HEK293T (cell line): ENCODE measurements around the gene UBXN6.

Source experiments
- CTCF ChIA-PET: fragments of 350-600 bp; formaldehyde crosslinking; extraction: SDS; loops from one replicate; lab custom pipeline; 2021; ENCODE audit warnings: antibody characterized with exemption, inconsistent platforms; lab: Yijun Ruan, JAX
- POLR2A ChIA-PET: fragments of 350-600 bp; formaldehyde crosslinking; extraction: SDS; loops from one replicate; lab custom pipeline; 2020; ENCODE audit warnings: antibody characterized with exemption, inconsistent platforms; lab: Yijun Ruan, JAX
- DNase-seq: peaks from one replicate; pipeline ENCODE4 v3.0.0; 2012; ENCODE audit warnings: mixed read lengths; ENCODE audit errors: extremely low spot score
- ARNT ChIP-seq: fragments of 450-650 bp; IDR thresholded peaks from 2 replicates; pipeline ENCODE4 v1.6.1; 2017; ENCODE audit warnings: mild to moderate bottlenecking
- BHLHE40 ChIP-seq: fragments of 450-650 bp; IDR thresholded peaks from 2 replicates; pipeline ENCODE4 v1.6.1; 2016; ENCODE audit warnings: mild to moderate bottlenecking, moderate library complexity, borderline replicate concordance
- CTBP1 ChIP-seq: fragments of 450-650 bp; IDR thresholded peaks from 2 replicates; pipeline ENCODE4 v1.6.1; 2016; ENCODE audit warnings: borderline replicate concordance
- ELF4 ChIP-seq: fragments of 450-650 bp; IDR thresholded peaks from 2 replicates; pipeline ENCODE4 v1.6.1; 2017; ENCODE audit warnings: antibody characterized with exemption
- FOXA1 ChIP-seq: fragments of 450-650 bp; IDR thresholded peaks from 2 replicates; pipeline ENCODE4 v1.6.1; 2016; ENCODE audit warnings: mild to moderate bottlenecking
- FOXK2 ChIP-seq: fragments of 450-650 bp; IDR thresholded peaks from 2 replicates; pipeline ENCODE4 v1.6.1; 2016; ENCODE audit warnings: mild to moderate bottlenecking
- FOXM1 ChIP-seq: fragments of 450-650 bp; IDR thresholded peaks from 2 replicates; pipeline ENCODE4 v1.6.1; 2017; ENCODE audit warnings: mild to moderate bottlenecking, borderline replicate concordance
- HDGF ChIP-seq: fragments of 450-650 bp; IDR thresholded peaks from 2 replicates; pipeline ENCODE4 v1.6.1; 2017; ENCODE audit warnings: antibody characterized with exemption, borderline replicate concordance
- L3MBTL2 ChIP-seq: fragments of 450-650 bp; conservative IDR thresholded peaks from 2 replicates; pipeline ENCODE4 v1.6.1; 2016; ENCODE audit warnings: mild to moderate bottlenecking
- LEF1 ChIP-seq: fragments of 450-650 bp; IDR thresholded peaks from 2 replicates; pipeline ENCODE4 v1.6.1; 2017; ENCODE audit warnings: mild to moderate bottlenecking, borderline replicate concordance
- NFRKB ChIP-seq: fragments of 450-650 bp; IDR thresholded peaks from 2 replicates; pipeline ENCODE4 v1.6.1; 2016; ENCODE audit warnings: mild to moderate bottlenecking, moderate library complexity
- PKNOX1 ChIP-seq: fragments of 450-650 bp; IDR thresholded peaks from 2 replicates; pipeline ENCODE4 v1.6.1; 2016
- SP1 ChIP-seq: fragments of 450-650 bp; IDR thresholded peaks from 2 replicates; pipeline ENCODE4 v1.6.1; 2017
- SUZ12 ChIP-seq: fragments of 450-650 bp; IDR thresholded peaks from 2 replicates; pipeline ENCODE4 v1.6.1; 2016; ENCODE audit warnings: mild to moderate bottlenecking
- TARDBP ChIP-seq: fragments of 450-650 bp; IDR thresholded peaks from 2 replicates; pipeline ENCODE4 v1.6.1; 2016
- ZNF384 ChIP-seq: fragments of 450-650 bp; IDR thresholded peaks from 2 replicates; pipeline ENCODE4 v1.6.1; 2016

The UBXN6 gene

GRCh38 chr19:4499855-4500254 lies 42.3 kb upstream of the UBXN6 start:
- ChIA-PET POLR2A (no interaction called here), CTCF (interaction anchor here (0.7 kb wide), 1 partner anchor 24 kb away, joined by 3 read pairs; no protein-coding TSS in a partner anchor)
- TF ChIP-seq SUZ12, result no peak
- no peak for TF ChIP-seq FOXM1
- no peak for TF ChIP-seq SP1
- TF ChIP-seq HDGF, result no peak
- TF ChIP-seq TARDBP, result no peak
- no peak for TF ChIP-seq FOXA1
- no peak for TF ChIP-seq FOXK2
- DNase-seq, result no peak

- DNase-seq, result no peak
- TF ChIP-seq LEF1 (no peak), PKNOX1 (no peak), CTBP1 (no peak), L3MBTL2 (no peak), ZNF384 (no peak), FOXK2 (no peak), TARDBP (no peak), SUZ12 (no peak), HDGF (no peak)
- POLR2A ChIA-PET, result no interaction called here
- CTCF ChIA-PET, result no interaction called here
Observed at GRCh38 chr19:4499318-4499717, 41.7 kb upstream of the UBXN6 start.

GRCh38 chr19:4498694-4499093 lies 41.1 kb upstream of the UBXN6 start:
- TF ChIP-seq SUZ12 (no peak), FOXM1 (no peak)
- no peak for DNase-seq
- CTCF ChIA-PET, result no interaction called here
- POLR2A ChIA-PET, result no interaction called here

- ChIA-PET POLR2A (no interaction called here), CTCF (no interaction called here)
- DNase-seq, result no peak
- TF ChIP-seq SP1, result no peak
- no peak for TF ChIP-seq TARDBP
- TF ChIP-seq BHLHE40, result no peak
- no peak for TF ChIP-seq FOXA1
- no peak for TF ChIP-seq CTBP1
- TF ChIP-seq FOXM1, result no peak
- no peak for TF ChIP-seq LEF1
- TF ChIP-seq SUZ12, result no peak
- TF ChIP-seq HDGF, result no peak
- no peak for TF ChIP-seq ARNT
- TF ChIP-seq FOXK2, result no peak
- no peak for TF ChIP-seq PKNOX1
Observed at GRCh38 chr19:4497770-4498389, 40.3 kb upstream of the UBXN6 start.

- POLR2A ChIA-PET, result no interaction called here
- CTCF ChIA-PET, result no interaction called here
- TF ChIP-seq FOXM1, result no peak
- no peak for TF ChIP-seq ARNT
- no peak for TF ChIP-seq CTBP1
- TF ChIP-seq NFRKB, result no peak
- TF ChIP-seq SUZ12, result no peak
- no peak for TF ChIP-seq TARDBP
- TF ChIP-seq HDGF, result no peak
- TF ChIP-seq ZNF384, result no peak
- TF ChIP-seq SP1, result no peak
- TF ChIP-seq L3MBTL2, result no peak
- no peak for TF ChIP-seq LEF1
- TF ChIP-seq FOXA1, result no peak
- TF ChIP-seq PKNOX1, result no peak
Observed at GRCh38 chr19:4496304-4496703, 38.7 kb upstream of the UBXN6 start.

GRCh38 chr19:4495471-4495870 lies 37.9 kb upstream of the UBXN6 start:
- ChIA-PET CTCF (no interaction called here), POLR2A (no interaction called here)
- TF ChIP-seq TARDBP, result no peak
- no peak for DNase-seq

More at GRCh38 chr19:4496304-4496703, 38.7 kb upstream of the UBXN6 start:
- DNase-seq, result no peak

GRCh38 chr19:4494691-4495064 lies 37.1 kb upstream of the UBXN6 start:
- TF ChIP-seq ELF4, result no peak
- TF ChIP-seq FOXA1, result no peak
- TF ChIP-seq FOXK2, result no peak
- TF ChIP-seq CTBP1, result no peak
- no peak for TF ChIP-seq ZNF384
- TF ChIP-seq HDGF, result no peak
- no peak for TF ChIP-seq TARDBP
- no peak for TF ChIP-seq LEF1
- no peak for TF ChIP-seq PKNOX1
- TF ChIP-seq SP1, result no peak
- no peak for TF ChIP-seq FOXM1
- no peak for DNase-seq
- CTCF ChIA-PET, result no interaction called here
- POLR2A ChIA-PET, result no interaction called here
